Prostate gland (tissue), 2 donors: ENCODE measurements around the gene FLRT1. TPM values are rescaled to one million over a fixed set of nuclear protein-coding genes. Genes with fewer than 3 reads are reported as not detected.

Source experiments
- DNase-seq: peaks from one replicate; pipeline ENCODE4 v3.0.0-alpha.2; 2019; ENCODE audit warnings: low spot score
- H3K27ac ChIP-seq, 2 donors: fragments of 200-600 bp; sonication (generic); 2 replicates each; pipeline ENCODE4 v1.5.1; 2017 to 2019
- H3K27me3 ChIP-seq: fragments of 200-600 bp; sonication (generic); replicated peaks from 2 replicates; pipeline ENCODE4 v1.5.1; 2019; ENCODE audit not compliant: insufficient read depth
- H3K36me3 ChIP-seq, 2 donors: fragments of 200-600 bp; sonication (generic); 1 replicate in 1 of 2; 2 replicates in 1 of 2; pipeline versions ENCODE4 v1.5.1 to v1.8.1; 2017 to 2019
- H3K4me1 ChIP-seq: fragments of 200-600 bp; sonication (generic); replicated peaks from 2 replicates; pipeline ENCODE4 v1.5.1; 2019
- H3K4me3 ChIP-seq, 2 donors: fragments of 200-600 bp; sonication (generic); 2 replicates each; pipeline ENCODE4 v1.5.1; 2017 to 2019
- H3K9me3 ChIP-seq: fragments of 200-600 bp; sonication (generic); 2 replicates; pipeline ENCODE4 v1.5.1; 2017
- POLR2A ChIP-seq: fragments of 450-650 bp; IDR thresholded peaks from one replicate; pipeline ENCODE4 v1.6.1; 2016; ENCODE audit warnings: antibody characterized with exemption, mild to moderate bottlenecking
- POLR2AphosphoS5 ChIP-seq: sonication (generic); formaldehyde crosslinking; IDR thresholded peaks from one replicate; pipeline ENCODE4 v1.6.1; 2017; ENCODE audit warnings: antibody characterized with exemption
- WGBS: methylation state at CpG from one replicate; pipeline ENCODE4 v1.1.5; 2018; 5-methylcytosine and 5-hydroxymethylcytosine counted together
- intact Hi-C: fragments of 100-400 bp; cut with DNase I; formaldehyde crosslinking; loops from one replicate; pipeline ENCODE4 v1.14.2; 2022
- total RNA-seq, 2 donors: library from RNA; depleted of rRNA; stranded (reverse); fragments of >200 nt; gene quantifications; one replicate each; pipeline ENCODE4 v1.1.0, GENCODE V29; 2016
- TF ChIP-seq, protein P1 (sequence below), 4 experiments: fragments of 200-600 bp in 2 of 4; fragments of 450-650 bp in 2 of 4; sonication (generic) in 2 of 4; IDR thresholded peaks; 1 replicate in 3 of 4; 2 replicates in 1 of 4; pipeline ENCODE4 v1.5.1; 2016 to 2019; ENCODE audit warnings: antibody characterized with exemption in 4 of 4, mild to moderate bottlenecking in 2 of 4, moderate library complexity in 2 of 4

FLRT1 gene
- total RNA-seq, 2 donors from 2014 or later: 0.36 to 0.57 TPM

DNA sequence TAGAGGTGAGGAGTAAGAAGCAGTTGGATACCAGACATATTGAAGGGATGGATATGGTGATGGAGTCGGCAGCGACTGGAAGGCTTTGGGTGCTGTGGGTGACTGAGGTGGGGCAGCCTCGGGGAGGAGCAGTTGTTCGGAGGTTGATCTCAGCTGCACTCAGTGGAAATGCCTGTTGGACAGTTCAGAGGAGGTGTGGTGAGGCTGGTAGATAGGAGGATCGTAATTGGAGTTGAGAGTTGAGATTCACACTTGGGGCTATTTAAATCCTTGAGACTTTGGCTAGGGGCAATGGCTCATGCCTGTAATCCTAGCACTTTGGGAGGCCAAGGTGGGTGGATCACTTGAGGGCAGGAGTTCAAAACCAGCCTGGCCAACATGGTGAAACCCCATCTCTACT is 42.6 kb upstream of the FLRT1 start:
- no peak for DNase-seq
- TF ChIP-seq, protein P1, sequence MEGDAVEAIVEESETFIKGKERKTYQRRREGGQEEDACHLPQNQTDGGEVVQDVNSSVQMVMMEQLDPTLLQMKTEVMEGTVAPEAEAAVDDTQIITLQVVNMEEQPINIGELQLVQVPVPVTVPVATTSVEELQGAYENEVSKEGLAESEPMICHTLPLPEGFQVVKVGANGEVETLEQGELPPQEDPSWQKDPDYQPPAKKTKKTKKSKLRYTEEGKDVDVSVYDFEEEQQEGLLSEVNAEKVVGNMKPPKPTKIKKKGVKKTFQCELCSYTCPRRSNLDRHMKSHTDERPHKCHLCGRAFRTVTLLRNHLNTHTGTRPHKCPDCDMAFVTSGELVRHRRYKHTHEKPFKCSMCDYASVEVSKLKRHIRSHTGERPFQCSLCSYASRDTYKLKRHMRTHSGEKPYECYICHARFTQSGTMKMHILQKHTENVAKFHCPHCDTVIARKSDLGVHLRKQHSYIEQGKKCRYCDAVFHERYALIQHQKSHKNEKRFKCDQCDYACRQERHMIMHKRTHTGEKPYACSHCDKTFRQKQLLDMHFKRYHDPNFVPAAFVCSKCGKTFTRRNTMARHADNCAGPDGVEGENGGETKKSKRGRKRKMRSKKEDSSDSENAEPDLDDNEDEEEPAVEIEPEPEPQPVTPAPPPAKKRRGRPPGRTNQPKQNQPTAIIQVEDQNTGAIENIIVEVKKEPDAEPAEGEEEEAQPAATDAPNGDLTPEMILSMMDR (IDR thresholded peaks at IDR 0.05): no peak
- TF ChIP-seq POLR2A: no peak
- TF ChIP-seq POLR2AphosphoS5: no peak
- no peak overlapping the region for H3K27ac ChIP-seq
- intact Hi-C loops: no loop called here
- no peaks in the 10 kb centered on the region for H3K9me3 ChIP-seq
- WGBS: 87% methylated on average over 5 of the region's 5 CpGs
- H3K36me3 ChIP-seq: peaks cover 15 to 18% of the 10 kb centered on the region in 2 donors
- no peak overlapping the region for H3K4me3 ChIP-seq
- H3K4me1 ChIP-seq: peaks cover 2% of the 10 kb centered on the region
- H3K27me3 ChIP-seq: no peaks in the 10 kb centered on the region

DNA sequence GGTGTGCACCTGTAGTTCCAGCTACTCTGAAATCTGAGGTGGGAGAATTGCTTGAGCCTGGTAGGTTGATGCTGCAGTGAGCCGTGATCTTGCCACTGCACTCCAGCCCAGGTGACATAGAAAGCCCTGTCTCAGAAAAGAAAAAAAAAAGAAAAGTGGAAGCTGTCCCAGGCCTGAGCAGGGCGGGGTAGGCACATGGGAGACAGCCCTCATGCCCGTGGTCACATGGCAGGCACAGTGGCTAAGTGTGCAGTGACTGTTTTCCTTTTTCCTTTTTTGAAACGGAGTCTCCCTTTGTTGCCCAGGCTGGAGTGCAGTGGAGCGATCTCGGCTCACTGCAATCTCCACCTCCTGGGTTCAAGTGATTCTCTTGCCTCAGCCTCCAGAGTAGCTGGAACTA is 41.7 kb upstream of the FLRT1 start:
- Histone ChIP-seq H3K36me3 (peaks cover 15 to 18% of the 10 kb centered on the region in 2 donors), H3K4me3 (no peak overlapping the region), H3K4me1 (peaks cover 11% of the 10 kb centered on the region), H3K27me3 (no peaks in the 10 kb centered on the region), H3K27ac (no peak overlapping the region), H3K9me3 (no peaks in the 10 kb centered on the region)
- intact Hi-C loops: no loop called here
- DNase-seq: no peak
- no peak for TF ChIP-seq POLR2AphosphoS5
- TF ChIP-seq, protein P1 (IDR thresholded peaks at IDR 0.05): no peak
- TF ChIP-seq POLR2A: no peak
- WGBS: 80% methylated on average over 6 of the region's 6 CpGs

DNA sequence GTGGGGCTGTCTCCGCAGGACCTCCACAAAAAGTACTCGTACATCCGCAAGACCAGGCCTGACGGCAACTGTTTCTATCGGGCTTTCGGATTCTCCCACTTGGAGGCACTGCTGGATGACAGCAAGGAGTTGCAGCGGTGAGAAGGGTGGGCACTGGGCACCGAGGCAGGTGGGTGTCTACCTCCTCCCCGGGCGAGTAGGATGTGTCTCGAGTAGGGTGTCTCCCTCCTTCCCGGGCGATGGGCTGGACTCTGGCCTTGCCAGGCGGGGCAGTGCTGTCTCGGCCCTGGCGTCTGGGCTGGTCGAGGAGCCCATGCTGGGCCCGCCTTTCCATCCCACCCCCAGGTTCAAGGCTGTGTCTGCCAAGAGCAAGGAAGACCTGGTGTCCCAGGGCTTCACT is 39.2 kb upstream of the FLRT1 start:
- H3K36me3 ChIP-seq: peaks cover 13 to 15% of the 10 kb centered on the region in 2 donors
- no peaks in the 10 kb centered on the region for H3K27me3 ChIP-seq
- TF ChIP-seq, protein P1 (IDR thresholded peaks at IDR 0.05): no peak
- no peak for TF ChIP-seq POLR2A
- no peak for TF ChIP-seq POLR2AphosphoS5
- H3K27ac ChIP-seq: no peak overlapping the region
- WGBS: 89% methylated on average over 18 of the region's 18 CpGs
- intact Hi-C loops: no loop called here
- no peaks in the 10 kb centered on the region for H3K9me3 ChIP-seq
- H3K4me1 ChIP-seq: peaks cover 22% of the 10 kb centered on the region
- H3K4me3 ChIP-seq: no peak overlapping the region
- DNase-seq: no peak

DNA sequence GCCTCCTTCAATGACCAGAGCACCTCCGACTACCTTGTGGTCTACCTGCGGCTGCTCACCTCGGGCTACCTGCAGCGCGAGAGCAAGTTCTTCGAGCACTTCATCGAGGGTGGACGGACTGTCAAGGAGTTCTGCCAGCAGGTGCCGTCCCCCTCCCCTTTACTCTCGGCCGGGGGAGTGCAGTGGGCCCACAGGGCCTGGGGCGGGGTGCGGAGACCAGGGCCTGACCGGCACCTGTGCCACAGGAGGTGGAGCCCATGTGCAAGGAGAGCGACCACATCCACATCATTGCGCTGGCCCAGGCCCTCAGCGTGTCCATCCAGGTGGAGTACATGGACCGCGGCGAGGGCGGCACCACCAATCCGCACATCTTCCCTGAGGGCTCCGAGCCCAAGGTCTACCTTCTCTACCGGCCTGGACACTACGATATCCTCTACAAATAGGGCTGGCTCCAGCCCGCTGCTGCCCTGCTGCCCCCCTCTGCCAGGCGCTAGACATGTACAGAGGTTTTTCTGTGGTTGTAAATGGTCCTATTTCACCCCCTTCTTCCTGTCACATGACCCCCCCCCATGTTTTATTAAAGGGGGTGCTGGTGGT is 38.5 kb upstream of the FLRT1 start:
- H3K36me3 ChIP-seq: peaks cover 13 to 15% of the 10 kb centered on the region in 2 donors
- no peaks in the 10 kb centered on the region for H3K9me3 ChIP-seq
- TF ChIP-seq, protein P1 (IDR thresholded peaks at IDR 0.05): no peak
- TF ChIP-seq POLR2A (no peak), POLR2AphosphoS5 (no peak)
- 92% methylated on average over 27 of the region's 27 CpGs for WGBS
- no peak overlapping the region for H3K27ac ChIP-seq
- H3K27me3 ChIP-seq: no peaks in the 10 kb centered on the region
- peaks cover 22% of the 10 kb centered on the region for H3K4me1 ChIP-seq
- intact Hi-C loops: no loop called here
- H3K4me3 ChIP-seq: no peak overlapping the region
- no peak for DNase-seq

DNA sequence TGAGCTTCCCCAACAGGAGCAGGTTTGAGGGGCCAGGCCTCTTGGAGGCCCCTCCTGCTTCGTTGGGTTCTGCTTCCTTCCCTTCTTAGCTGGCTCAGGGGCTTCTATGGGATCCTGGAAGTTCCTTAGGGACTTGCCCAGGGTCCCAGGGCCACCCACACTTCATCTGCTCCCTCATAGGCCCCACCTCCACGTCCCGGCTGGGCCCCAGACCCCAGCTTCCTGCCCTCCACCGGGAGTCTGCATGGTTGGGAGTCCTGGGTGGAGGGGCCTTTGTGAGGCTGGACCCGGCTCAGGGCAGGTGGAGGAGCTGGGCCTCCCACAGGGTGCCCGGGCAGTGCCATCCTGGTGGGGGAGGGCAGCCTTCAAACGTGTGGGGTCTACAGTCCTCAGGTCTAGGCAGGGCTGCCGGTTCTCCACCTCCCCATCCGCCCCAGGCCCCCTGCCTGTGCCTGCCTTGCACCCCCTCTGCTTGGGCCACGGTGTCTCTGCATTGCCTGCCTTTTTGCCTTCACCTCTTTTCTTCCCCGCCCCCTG is 37.9 kb upstream of the FLRT1 start:
- Histone ChIP-seq H3K36me3 (peaks cover 13 to 15% of the 10 kb centered on the region in 2 donors), H3K27me3 (no peaks in the 10 kb centered on the region), H3K9me3 (no peaks in the 10 kb centered on the region), H3K4me1 (peaks cover 22% of the 10 kb centered on the region), H3K27ac (no peak overlapping the region), H3K4me3 (no peak overlapping the region)
- WGBS: 68% methylated on average over 11 of the region's 11 CpGs
- no peak for TF ChIP-seq POLR2A
- DNase-seq: no peak
- intact Hi-C loops: no loop called here
